T47D (cell line): Measurements from ENCODE around the gene AGAP1.

Experiments used
- DNase-seq, 2 experiments: peaks; one replicate each; pipeline versions ENCODE4 v3.0.0 to v3.0.0-alpha.2; 2011 to 2012; ENCODE audit warnings: low read depth in 1 of 2, low spot score in 1 of 2
- JUND ChIP-seq: IDR thresholded peaks from 2 replicates; pipeline ENCODE4 v1.6.1; 2012; ENCODE audit warnings: low read depth
- in situ Hi-C: cut with HindIII; loops from 2 replicates; pipeline ENCODE4 v1.10.0; 2016; ENCODE audit warnings: low sequenced_read_pairs, low pct_unique_long_range_greater_than_20kb

AGAP1 gene

GRCh38 chr2:236021499-236022057, 527.7 kb downstream of the AGAP1 start:
- in situ Hi-C loops, result no loop called here
- TF ChIP-seq JUND, result no peak
- DNase-seq, result no peak

- in situ Hi-C loops, result no loop called here
- TF ChIP-seq JUND, result no peak
These were observed 528.3 kb downstream of the AGAP1 start for GRCh38 chr2:236022128-236022527.

GRCh38 chr2:236025892-236026291, 532.0 kb downstream of the AGAP1 start:
- DNase-seq, result no peak
- in situ Hi-C loops, result no loop called here
- no peak for TF ChIP-seq JUND

More at GRCh38 chr2:236022128-236022527, 528.3 kb downstream of the AGAP1 start:
- no peak for DNase-seq

- no peak for TF ChIP-seq JUND
- in situ Hi-C loops, result no loop called here
- no peak for DNase-seq
These were observed 533.0 kb downstream of the AGAP1 start for GRCh38 chr2:236026841-236027240.

GRCh38 chr2:236028066-236028465, 534.2 kb downstream of the AGAP1 start:
- TF ChIP-seq JUND, result no peak
- in situ Hi-C loops, result no loop called here
- DNase-seq, result no peak

- no peak for TF ChIP-seq JUND
- in situ Hi-C loops, result no loop called here
- DNase-seq, result no peak
These were observed 539.6 kb downstream of the AGAP1 start for GRCh38 chr2:236033462-236033861.

- in situ Hi-C loops, result no loop called here
- no peak for DNase-seq
- TF ChIP-seq JUND, result no peak
These were observed 541.1 kb downstream of the AGAP1 start for GRCh38 chr2:236034974-236035373.

GRCh38 chr2:236036045-236036444, 542.2 kb downstream of the AGAP1 start:
- no peak for DNase-seq
- in situ Hi-C loops, result no loop called here

GRCh38 chr2:236038096-236038495, 544.3 kb downstream of the AGAP1 start:
- no peak for TF ChIP-seq JUND
- in situ Hi-C loops, result no loop called here
- no peak for DNase-seq

More at GRCh38 chr2:236036045-236036444, 542.2 kb downstream of the AGAP1 start:
- TF ChIP-seq JUND, result no peak

GRCh38 chr2:236040600-236041328, 546.9 kb downstream of the AGAP1 start:
- in situ Hi-C loops, result no loop called here
- no peak for DNase-seq
- TF ChIP-seq JUND, result no peak

GRCh38 chr2:236041616-236042015, 547.8 kb downstream of the AGAP1 start:
- TF ChIP-seq JUND, result no peak
- DNase-seq, result no peak
- in situ Hi-C loops, result no loop called here

- in situ Hi-C loops, result no loop called here
- DNase-seq, result no peak
- TF ChIP-seq JUND, result no peak
These were observed 548.2 kb downstream of the AGAP1 start for GRCh38 chr2:236042087-236042486.

- in situ Hi-C loops, result no loop called here
- DNase-seq, result no peak
- no peak for TF ChIP-seq JUND
These were observed 550.3 kb downstream of the AGAP1 start for GRCh38 chr2:236044191-236044590.
